H4 (cell line): ENCODE results near the gene RPRM. TPM values are rescaled to one million over a fixed set of nuclear protein-coding genes. Genes with fewer than 3 reads are reported as not detected.
A peak's percentile ranks its signal among the peaks of the same experiment; 100 is the strongest.
"Not testable (repeated sequence)": the region's sequence is repeated elsewhere in the genome, so short reads cannot be mapped to it uniquely, and the experiment has no call there.

Experiments
- DNase-seq: peaks from one replicate; pipeline ENCODE4 v3.0.0-alpha.2; 2015; ENCODE audit warnings: low spot score
- total RNA-seq: library from RNA; depleted of rRNA; stranded (reverse); fragments of >200 nt; shearing (Covaris generic); gene quantifications from 2 replicates; pipeline ENCODE4 v1.2.3, GENCODE V29; 2014

RPRM gene
- total RNA-seq, 1 experiment from 2014 or later, result 0.29 TPM

- DNase-seq, result peak; percentile 16
These were observed 22.7 kb downstream of the RPRM start for GRCh38 chr2:153455861-153456260.

GRCh38 chr2:153455403-153455802 is 23.2 kb downstream of the RPRM start:
- DNase-seq, result no peak

- DNase-seq, result no peak
These were observed 27.0 kb downstream of the RPRM start for GRCh38 chr2:153451611-153452010.

- no peak for DNase-seq
These were observed 35.5 kb downstream of the RPRM start for GRCh38 chr2:153443106-153443505.

- not testable (repeated sequence) for DNase-seq
These were observed 35.9 kb downstream of the RPRM start for GRCh38 chr2:153442616-153443015.

GRCh38 chr2:153440090-153440489 is 38.5 kb downstream of the RPRM start:
- DNase-seq, result not testable (repeated sequence)

- DNase-seq, result no peak
These were observed 45.2 kb downstream of the RPRM start for GRCh38 chr2:153433403-153433802.

GRCh38 chr2:153432381-153432780 is 46.2 kb downstream of the RPRM start:
- no peak for DNase-seq

- DNase-seq, result no peak
These were observed 47.4 kb downstream of the RPRM start for GRCh38 chr2:153431114-153431513.
